Endothelial cell of umbilical vein (primary cell): Measurements from ENCODE around the gene LAMA5. TPM values are rescaled to one million over a fixed set of nuclear protein-coding genes. Genes with fewer than 3 reads are reported as not detected.

Experiments
- BruUV-seq: library from RNA; stranded (reverse); fragments of 400-500 nt; replicated peaks from 2 replicates; lab custom pipeline; 2021; lab: Mats Ljungman, UMichigan
- CTCF ChIA-PET: fragments of 300-600, 350-600 bp; sonication (Branson Sonifier 250); formaldehyde crosslinking; loops from one replicate; lab custom pipeline; 2021; ENCODE audit warnings: antibody characterized with exemption, inconsistent platforms; lab: Charles Lee
- POLR2A ChIA-PET: fragments of 300-600, 350-600 bp; sonication (Branson Sonifier 250); formaldehyde crosslinking; loops from one replicate; lab custom pipeline; 2021; ENCODE audit warnings: antibody characterized with exemption, inconsistent platforms; lab: Charles Lee
- DNase-seq: peaks from one replicate; pipeline ENCODE4 v3.0.0-alpha.2; 2011; ENCODE audit warnings: low read depth, low spot score
- FAIRE-seq: peaks from 2 replicates; lab custom pipeline; 2011; peaks lifted over from hg19 to GRCh38; lab: Jason Lieb, UNC
- H2AFZ ChIP-seq: 2 replicates; pipeline ENCODE4 v1.6.0; 2012; ENCODE audit warnings: low read depth, low read length, control low read depth, inconsistent platforms
- H3K27ac ChIP-seq: 2 replicates; pipeline ENCODE4 v1.5.1; 2011; ENCODE audit warnings: low read depth, mild to moderate bottlenecking, control low read depth, low read length, moderate library complexity; ENCODE audit not compliant: insufficient read depth
- H3K27me3 ChIP-seq, 2 experiments: 2 replicates each; pipeline versions ENCODE4 v1.6.0 to v1.6.1; 2011; ENCODE audit warnings: low read length in 2 of 2, mixed read lengths in 1 of 2; ENCODE audit not compliant: control insufficient read depth in 2 of 2, insufficient read depth in 2 of 2
- H3K36me3 ChIP-seq, 2 experiments: 2 replicates in 1 of 2; 3 replicates in 1 of 2; pipeline ENCODE4 v1.5.1; 2011; ENCODE audit warnings: low read length in 2 of 2, mild to moderate bottlenecking in 1 of 2, moderate library complexity in 1 of 2; ENCODE audit not compliant: control insufficient read depth in 2 of 2, insufficient read depth in 2 of 2; ENCODE audit errors: extremely low read depth in 1 of 2
- H3K4me1 ChIP-seq: 3 replicates; pipeline ENCODE4 v1.5.1; 2011; ENCODE audit warnings: mild to moderate bottlenecking, low read length; ENCODE audit not compliant: control insufficient read depth, insufficient read depth; ENCODE audit errors: extremely low read depth
- H3K4me2 ChIP-seq: 2 replicates; pipeline ENCODE4 v1.6.1; 2011; ENCODE audit warnings: low read length, control low read depth, mixed read lengths; ENCODE audit not compliant: insufficient read depth
- H3K4me3 ChIP-seq, 3 experiments: fragments of 200-600 bp in 1 of 3; sonication (generic), shearing (Covaris generic) in 1 of 3; replicated peaks in 1 of 3; 2 replicates each; pipeline ENCODE4 v1.5.1; 2011 to 2016; ENCODE audit warnings: control low read depth in 3 of 3, low read length in 3 of 3, mild to moderate bottlenecking in 2 of 3, inconsistent platforms in 1 of 3, low read depth in 1 of 3, moderate library complexity in 1 of 3; ENCODE audit not compliant: insufficient read depth in 1 of 3
- H3K79me2 ChIP-seq: 2 replicates; pipeline ENCODE4 v1.6.0; 2012; ENCODE audit warnings: low read length, inconsistent platforms; ENCODE audit not compliant: control insufficient read depth, insufficient read depth
- H3K9ac ChIP-seq: replicated peaks from 2 replicates; pipeline ENCODE3; 2011; ENCODE audit warnings: low read length, control low read depth; ENCODE audit not compliant: insufficient read depth; ENCODE audit errors: extremely low read depth
- H3K9me1 ChIP-seq: replicated peaks from 3 replicates; pipeline ENCODE4 v1.6.0; 2011; ENCODE audit warnings: mild to moderate bottlenecking, low read length; ENCODE audit not compliant: control insufficient read depth, insufficient read depth; ENCODE audit errors: extremely low read depth
- H3K9me3 ChIP-seq: replicated peaks from 2 replicates; pipeline ENCODE4 v1.5.1; 2012; ENCODE audit warnings: low read length, inconsistent platforms; ENCODE audit not compliant: control insufficient read depth, insufficient read depth
- H4K20me1 ChIP-seq: replicated peaks from 2 replicates; pipeline ENCODE3; 2011; ENCODE audit warnings: mild to moderate bottlenecking, low read length; ENCODE audit not compliant: control insufficient read depth, insufficient read depth; ENCODE audit errors: extremely low read depth
- CTCF ChIP-seq, 2 donors: IDR thresholded peaks; 1 replicate in 1 of 2; 2 replicates in 1 of 2; pipeline ENCODE4 v1.5.1; 2011; ENCODE audit warnings: low read length in 2 of 2, mild to moderate bottlenecking in 2 of 2, moderate library complexity in 2 of 2, control low read depth in 1 of 2, inconsistent platforms in 1 of 2, low read depth in 1 of 2; ENCODE audit not compliant: insufficient read depth in 1 of 2; ENCODE audit errors: extremely low read depth in 1 of 2
- EZH2 ChIP-seq: IDR thresholded peaks from 2 replicates; pipeline ENCODE4 v1.6.1; 2012; ENCODE audit warnings: borderline replicate concordance, low read depth, mild to moderate bottlenecking, moderate library complexity, low read length, inconsistent platforms; ENCODE audit not compliant: severe bottlenecking
- FOS ChIP-seq: IDR thresholded peaks from 2 replicates; pipeline ENCODE4 v1.6.1; 2011; ENCODE audit warnings: mild to moderate bottlenecking, low read length, moderate library complexity, borderline replicate concordance; ENCODE audit not compliant: insufficient read depth
- GATA2 ChIP-seq: IDR thresholded peaks from 2 replicates; pipeline ENCODE4 v1.7.0; 2011; ENCODE audit warnings: low read depth, mild to moderate bottlenecking, moderate library complexity, mixed read lengths, low read length; ENCODE audit not compliant: insufficient read length, insufficient read depth
- JUN ChIP-seq: IDR thresholded peaks from 2 replicates; pipeline ENCODE4 v1.6.1; 2011; ENCODE audit warnings: borderline replicate concordance, low read depth; ENCODE audit not compliant: insufficient read length, insufficient read depth
- MYC ChIP-seq: IDR thresholded peaks from one replicate; pipeline ENCODE4 v1.6.1; 2011; ENCODE audit warnings: mild to moderate bottlenecking, low read depth, low read length
- POLR2A ChIP-seq: IDR thresholded peaks from 2 replicates; pipeline ENCODE4 v1.6.1; 2012; ENCODE audit warnings: low read depth, mild to moderate bottlenecking, control low read depth, low read length
- POLR2AphosphoS5 ChIP-seq: IDR thresholded peaks from 2 replicates; pipeline ENCODE4 v1.6.1; 2012; ENCODE audit warnings: low read depth, mild to moderate bottlenecking, control low read depth, low read length, moderate library complexity; ENCODE audit not compliant: insufficient read depth
- dilution Hi-C: fragments of 300-500 bp; cut with MboI; formaldehyde crosslinking; loops from one replicate; pipeline ENCODE4 v1.15.0; 2019; ENCODE audit warnings: low sequenced_read_pairs; ENCODE audit not compliant: extremely low pct_ligation_motif_present
- intact Hi-C: fragments of 100-400 bp; cut with micrococcal nuclease; formaldehyde crosslinking; loops from one replicate; pipeline ENCODE4 v1.10.0; 2022
- polyA plus RNA-seq, 4 experiments: library from polyadenylated mRNA; depleted of rRNA in 3 of 4; stranded (reverse) in 3 of 4; unstranded in 1 of 4; fragments of >200 nt; gene quantifications; 2 replicates each; pipeline versions ENCODE4 v1.2.1 to v1.2.3, GENCODE V29; 2011 to 2012; ENCODE audit warnings: missing spikeins in 1 of 4
- total RNA-seq: library from RNA; stranded (reverse); gene quantifications from 2 replicates; pipeline ENCODE4 v1.2.3, GENCODE V29; 2021
- TF ChIP-seq, protein P1 (sequence below): IDR thresholded peaks from 2 replicates; pipeline ENCODE4 v1.6.1; 2011; ENCODE audit not compliant: insufficient read depth, insufficient read length

The LAMA5 gene
- total and polyA plus RNA-seq, 2 donors (not counting 3 experiments of a cell fraction or from before 2014, with no cell fraction given) = 24.0 to 145 TPM

DNA sequence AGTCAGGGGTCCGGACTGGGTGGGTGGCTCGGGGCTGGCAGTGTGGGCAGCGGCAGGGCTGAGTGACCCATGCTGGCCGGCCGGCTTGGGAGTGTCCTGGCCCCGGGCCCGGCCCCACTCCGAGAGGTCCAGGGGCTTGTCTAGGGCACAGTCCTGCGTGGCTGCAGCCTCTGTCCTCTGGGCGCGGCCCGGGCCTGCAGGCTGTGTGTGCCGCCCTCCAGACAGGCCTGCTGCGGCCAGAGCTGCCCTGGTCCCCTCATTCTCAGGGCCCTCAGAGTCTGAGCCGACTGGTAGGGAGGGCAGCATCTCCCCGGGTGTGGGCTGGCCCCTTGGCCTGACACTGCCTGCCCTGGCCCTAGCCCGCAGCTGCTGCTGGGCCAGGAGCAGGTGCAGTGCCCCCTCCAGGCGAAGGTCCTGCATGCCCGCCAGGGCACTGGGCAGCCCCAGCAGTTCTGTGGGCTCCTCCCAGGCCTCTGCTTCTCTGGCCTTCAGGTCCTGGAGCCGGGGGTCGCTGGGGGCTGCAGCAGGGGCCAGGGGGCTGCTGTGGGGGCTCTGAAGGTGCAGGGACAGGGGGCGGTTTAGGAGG is 46.9 kb upstream of the LAMA5 start:
- intact Hi-C loops (no loop called here), dilution Hi-C loops (no loop called here)
- Histone ChIP-seq H3K27me3 (no peaks in the 10 kb centered on the region), H3K4me3 (no peak overlapping the region), H3K27ac (no peak overlapping the region), H3K4me2 (no peak overlapping the region), H4K20me1 (no peaks in the 10 kb centered on the region), H3K9ac (no peak overlapping the region), H3K4me1 (no peaks in the 10 kb centered on the region), H3K79me2 (no peaks in the 10 kb centered on the region), H2AFZ (no peak overlapping the region), H3K9me1 (no peaks in the 10 kb centered on the region), H3K9me3 (no peaks in the 10 kb centered on the region), H3K36me3 (no peaks in the 10 kb centered on the region)
- no peak for FAIRE-seq
- ChIA-PET POLR2A (no interaction called here), CTCF (no interaction called here)
- TF ChIP-seq FOS (no peak), EZH2 (no peak), CTCF (IDR thresholded peaks at IDR 0.05; ENCODE audit: extremely low read depth in 1 of 2, insufficient read depth in 1 of 2, low read depth in 1 of 2, low read length in 2 of 2) (peak; percentile 12 to 35)
- TF ChIP-seq, protein P1, sequence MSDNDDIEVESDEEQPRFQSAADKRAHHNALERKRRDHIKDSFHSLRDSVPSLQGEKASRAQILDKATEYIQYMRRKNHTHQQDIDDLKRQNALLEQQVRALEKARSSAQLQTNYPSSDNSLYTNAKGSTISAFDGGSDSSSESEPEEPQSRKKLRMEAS = no peak
- BruUV-seq = no TSS peak
- DNase-seq = no peak

DNA sequence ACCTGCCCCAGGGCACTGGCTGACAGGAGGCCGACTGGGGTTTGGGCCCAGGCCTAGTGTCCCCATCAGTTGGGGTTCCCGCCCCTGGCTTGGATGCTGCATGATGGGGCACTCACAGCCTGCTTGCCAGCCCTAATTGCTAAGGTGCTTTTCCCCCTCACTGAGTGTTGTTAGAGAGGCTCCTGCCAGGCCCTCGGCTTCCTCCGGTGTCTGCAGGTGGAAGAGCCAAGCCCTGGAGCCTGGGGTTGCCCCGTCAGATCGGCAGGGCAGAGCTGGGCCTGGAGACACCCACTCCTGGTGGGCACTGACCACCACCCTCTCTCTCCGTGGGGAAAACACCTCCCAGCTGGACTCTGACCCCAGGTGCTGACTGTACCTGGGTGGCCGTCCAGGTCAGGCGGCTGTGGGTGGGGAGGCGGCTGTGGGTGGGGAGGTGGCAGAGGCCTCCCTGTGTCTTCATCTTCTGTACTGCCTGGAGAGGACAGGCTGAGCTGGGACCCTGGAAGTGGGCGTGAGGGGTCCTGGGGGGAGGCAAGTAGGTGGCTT is 46.0 kb upstream of the LAMA5 start:
- BruUV-seq = no TSS peak

More for the DNA sequence above, 46.0 kb upstream of the LAMA5 start:
- Histone ChIP-seq H3K27me3 (no peaks in the 10 kb centered on the region), H3K4me2 (no peak overlapping the region), H3K9me3 (no peaks in the 10 kb centered on the region), H4K20me1 (no peaks in the 10 kb centered on the region), H3K27ac (no peak overlapping the region), H2AFZ (no peak overlapping the region), H3K4me3 (no peak overlapping the region), H3K9ac (no peak overlapping the region), H3K79me2 (no peaks in the 10 kb centered on the region), H3K36me3 (no peaks in the 10 kb centered on the region), H3K4me1 (no peaks in the 10 kb centered on the region), H3K9me1 (no peaks in the 10 kb centered on the region)
- FAIRE-seq (no peak), DNase-seq (no peak)
- dilution Hi-C loops (no loop called here), intact Hi-C loops (no loop called here)
- ChIA-PET POLR2A (no interaction called here), CTCF (no interaction called here)
- no peak for TF ChIP-seq POLR2A
- TF ChIP-seq MYC = no peak
- no peak for TF ChIP-seq JUN
- no peak for TF ChIP-seq CTCF (IDR thresholded peaks at IDR 0.05; ENCODE audit: extremely low read depth in 1 of 2, insufficient read depth in 1 of 2, low read depth in 1 of 2, low read length in 2 of 2)
- TF ChIP-seq GATA2 = no peak
- TF ChIP-seq EZH2 = no peak
- no peak for TF ChIP-seq FOS
- no peak for TF ChIP-seq POLR2AphosphoS5
- TF ChIP-seq, protein P1 = no peak
